Thoracic aorta (tissue), 2 donors: ENCODE measurements around the gene RBFOX1. TPM values are rescaled to one million over a fixed set of nuclear protein-coding genes. Genes with fewer than 3 reads are reported as not detected.

Source experiments
- ATAC-seq: fragments of 150-250 bp; one replicate; pipeline ENCODE4 v1.8.0; 2017; ENCODE audit warnings: low read depth; ENCODE audit not compliant: insufficient number of reproducible peaks, low FRiP score
- DNase-seq: peaks from one replicate; pipeline ENCODE4 v3.0.0-alpha.2; 2020; ENCODE audit warnings: low spot score
- H3K27ac ChIP-seq, 2 donors: fragments of 200-600 bp; sonication (generic); 1 replicate in 1 of 2; 2 replicates in 1 of 2; pipeline ENCODE4 v1.5.1; 2016; ENCODE audit warnings: mild to moderate bottlenecking in 2 of 2, moderate library complexity in 2 of 2
- H3K27me3 ChIP-seq: fragments of 200-600 bp; sonication (generic); replicated peaks from 2 replicates; pipeline ENCODE4 v1.6.0; 2016; ENCODE audit warnings: mild to moderate bottlenecking; ENCODE audit not compliant: insufficient read depth
- H3K36me3 ChIP-seq: fragments of 200-600 bp; sonication (generic); one replicate; pipeline ENCODE4 v1.5.1; 2016
- H3K4me1 ChIP-seq, 2 donors: fragments of 200-600 bp; sonication (generic); 1 replicate in 1 of 2; 2 replicates in 1 of 2; pipeline versions ENCODE4 v1.5.1 to v1.6.0; 2016; ENCODE audit warnings: low read depth in 2 of 2, mild to moderate bottlenecking in 1 of 2; ENCODE audit not compliant: control insufficient read depth in 1 of 2
- H3K4me3 ChIP-seq: fragments of 200-600 bp; sonication (generic); 2 replicates; pipeline ENCODE4 v1.5.1; 2016; ENCODE audit warnings: mild to moderate bottlenecking
- H3K9me3 ChIP-seq: fragments of 200-600 bp; sonication (generic); 2 replicates; pipeline ENCODE4 v1.5.1; 2016
- CTCF ChIP-seq: fragments of 200-600 bp; sonication (generic); IDR thresholded peaks from one replicate; pipeline ENCODE4 v1.5.1; 2019; ENCODE audit warnings: antibody characterized with exemption
- total RNA-seq, 2 donors: library from RNA; depleted of rRNA; stranded (reverse); fragments of >200 nt; gene quantifications; one replicate each; pipeline versions ENCODE4 v1.1.0 to v1.2.3, GENCODE V29; 2016

Gene RBFOX1
- total RNA-seq, 2 donors from 2014 or later: not detected

GRCh38 chr16:7577588-7577987 is 244.9 kb downstream of the RBFOX1 start:
- Histone ChIP-seq H3K9me3 (no peaks in the 10 kb centered on the region), H3K27ac (no peak overlapping the region), H3K27me3 (no peaks in the 10 kb centered on the region), H3K4me1 (no peaks in the 10 kb centered on the region), H3K36me3 (no peaks in the 10 kb centered on the region), H3K4me3 (no peak overlapping the region)
- no peak for DNase-seq
- no peak for ATAC-seq
- no peak for TF ChIP-seq CTCF

- no peak overlapping the region for H3K27ac ChIP-seq
- H3K4me3 ChIP-seq: no peak overlapping the region
- no peaks in the 10 kb centered on the region for H3K36me3 ChIP-seq
- H3K27me3 ChIP-seq: no peaks in the 10 kb centered on the region
- no peak for DNase-seq
- no peak for ATAC-seq
- no peaks in the 10 kb centered on the region for H3K4me1 ChIP-seq
- no peaks in the 10 kb centered on the region for H3K9me3 ChIP-seq
- no peak for TF ChIP-seq CTCF
Measured at GRCh38 chr16:7579454-7579853, 246.8 kb downstream of the RBFOX1 start.

GRCh38 chr16:7581175-7581574 is 248.5 kb downstream of the RBFOX1 start:
- H3K27me3 ChIP-seq: no peaks in the 10 kb centered on the region
- ATAC-seq (no peak), DNase-seq (no peak)
- H3K9me3 ChIP-seq: no peaks in the 10 kb centered on the region
- H3K4me3 ChIP-seq: no peak overlapping the region
- TF ChIP-seq CTCF: no peak
- H3K27ac ChIP-seq: no peak overlapping the region
- no peaks in the 10 kb centered on the region for H3K36me3 ChIP-seq
- H3K4me1 ChIP-seq: no peaks in the 10 kb centered on the region

- H3K27me3 ChIP-seq: no peaks in the 10 kb centered on the region
- no peak overlapping the region for H3K4me3 ChIP-seq
- no peaks in the 10 kb centered on the region for H3K36me3 ChIP-seq
- no peak overlapping the region for H3K27ac ChIP-seq
- TF ChIP-seq CTCF: no peak
- DNase-seq (no peak), ATAC-seq (no peak)
- H3K4me1 ChIP-seq: no peaks in the 10 kb centered on the region
- H3K9me3 ChIP-seq: no peaks in the 10 kb centered on the region
Measured at GRCh38 chr16:7583396-7583795, 250.8 kb downstream of the RBFOX1 start.

GRCh38 chr16:7584561-7584960 is 251.9 kb downstream of the RBFOX1 start:
- no peak for DNase-seq
- no peak for ATAC-seq
- Histone ChIP-seq H3K27ac (no peak overlapping the region), H3K4me3 (no peak overlapping the region), H3K36me3 (no peaks in the 10 kb centered on the region), H3K4me1 (no peaks in the 10 kb centered on the region), H3K9me3 (no peaks in the 10 kb centered on the region), H3K27me3 (no peaks in the 10 kb centered on the region)
- no peak for TF ChIP-seq CTCF
